GM12878 (cell line): ENCODE data around the gene PAIP1. TPM values are rescaled to one million over a fixed set of nuclear protein-coding genes. Genes with fewer than 3 reads are reported as not detected.

ENCODE experiments used
- ATAC-seq: fragments of 200-7000 bp; cut with Tn5 transposase; 3 replicates; pipeline ENCODE4 v1.9.1; 2020; ENCODE audit warnings: mild to moderate bottlenecking, moderate library complexity
- BruUV-seq: library from RNA; stranded (reverse); fragments of 400-500 nt; replicated peaks from 2 replicates; lab custom pipeline; 2021; lab: Mats Ljungman, UMichigan
- CTCF ChIA-PET: fragments of 300-600 bp; sonication (Branson Sonifier 250); formaldehyde crosslinking; extraction: SDS; loops from one replicate; lab custom pipeline; 2021; ENCODE audit warnings: inconsistent platforms; lab: Yijun Ruan, JAX
- POLR2A ChIA-PET: fragments of 350-600 bp; formaldehyde crosslinking; extraction: SDS; loops from one replicate; lab custom pipeline; 2021; ENCODE audit warnings: inconsistent platforms; lab: Charles Lee
- RAD21 ChIA-PET: fragments of 300-600 bp; sonication (Branson Sonifier 250); formaldehyde crosslinking; loops from one replicate; lab custom pipeline; 2023; ENCODE audit warnings: antibody characterized with exemption; ENCODE audit not compliant: unreplicated experiment; lab: Charles Lee
- SMC1A ChIA-PET: fragments of 300-600 bp; sonication (Branson Sonifier 250); formaldehyde crosslinking; loops from one replicate; lab custom pipeline; 2023; ENCODE audit not compliant: unreplicated experiment, uncharacterized antibody; lab: Charles Lee
- DNase-seq: peaks from one replicate; pipeline ENCODE4 v3.0.0-alpha.2; 2011; ENCODE audit warnings: low read depth, low spot score
- FAIRE-seq: peaks from 3 replicates; lab custom pipeline; 2011; peaks lifted over from hg19 to GRCh38; lab: Jason Lieb, UNC
- H2AFZ ChIP-seq: 2 replicates; pipeline ENCODE4 v1.6.0; 2011; ENCODE audit warnings: low read depth, low read length, control low read depth; ENCODE audit not compliant: control insufficient read depth
- H3K27ac ChIP-seq: 2 replicates; pipeline ENCODE4 v1.5.1; 2011; ENCODE audit warnings: control low read depth; ENCODE audit not compliant: control insufficient read depth, insufficient read depth
- H3K27me3 ChIP-seq, 2 experiments: replicated peaks in 1 of 2; 2 replicates each; pipeline versions ENCODE4 v1.6.0 to v1.6.1; 2011; ENCODE audit warnings: low read length in 1 of 2; ENCODE audit not compliant: control insufficient read depth in 2 of 2, insufficient read depth in 2 of 2
- H3K36me3 ChIP-seq, 2 experiments: 2 replicates each; pipeline ENCODE4 v1.5.1; 2011; ENCODE audit warnings: low read length in 1 of 2; ENCODE audit not compliant: control insufficient read depth in 2 of 2, insufficient read depth in 2 of 2
- H3K4me1 ChIP-seq: 2 replicates; pipeline ENCODE4 v1.6.1; 2011; ENCODE audit warnings: mild to moderate bottlenecking, low read length, moderate library complexity, mixed read lengths; ENCODE audit not compliant: control insufficient read depth, insufficient read depth
- H3K4me2 ChIP-seq: 2 replicates; pipeline ENCODE4 v1.6.0; 2011; ENCODE audit warnings: control low read depth; ENCODE audit not compliant: control insufficient read depth, insufficient read depth
- H3K4me3 ChIP-seq: fragments of 200-600 bp; sonication (generic); 2 replicates; pipeline ENCODE4 v1.5.1; 2016
- H3K79me2 ChIP-seq: 2 replicates; pipeline ENCODE4 v1.6.0; 2011; ENCODE audit warnings: low read length; ENCODE audit not compliant: control insufficient read depth, insufficient read depth
- H3K9ac ChIP-seq: 2 replicates; pipeline ENCODE4 v1.8.0; 2011; ENCODE audit warnings: low read length, control low read depth, mixed read lengths; ENCODE audit not compliant: control insufficient read depth, insufficient read depth
- H3K9me3 ChIP-seq: replicated peaks from 3 replicates; pipeline ENCODE4 v1.5.1; 2011; ENCODE audit warnings: mild to moderate bottlenecking, low read length; ENCODE audit not compliant: control insufficient read depth, insufficient read depth
- H4K20me1 ChIP-seq: 2 replicates; pipeline ENCODE4 v1.6.0; 2011; ENCODE audit not compliant: control insufficient read depth, insufficient read depth
- CHD2 ChIP-seq: IDR thresholded peaks from 2 replicates; pipeline ENCODE4 v1.6.1; 2011; ENCODE audit warnings: low read depth, low read length, improper control_type of control experiment, borderline replicate concordance
- EGR1 ChIP-seq, 2 experiments: IDR thresholded peaks; 1 replicate in 1 of 2; 2 replicates in 1 of 2; pipeline ENCODE4 v1.6.1; 2011 to 2012; ENCODE audit warnings: low read depth in 2 of 2, low read length in 2 of 2, borderline replicate concordance in 1 of 2, mild to moderate bottlenecking in 1 of 2, moderate library complexity in 1 of 2
- HDAC2 ChIP-seq: fragments of 200-600 bp; sonication (generic); IDR thresholded peaks from 2 replicates; pipeline ENCODE4 v1.6.1; 2017
- MEF2A ChIP-seq: IDR thresholded peaks from 2 replicates; pipeline ENCODE4 v1.6.1; 2011; ENCODE audit warnings: low read depth, mild to moderate bottlenecking, low read length, moderate library complexity; ENCODE audit not compliant: insufficient read depth
- MTA2 ChIP-seq: fragments of 450-650 bp; IDR thresholded peaks from 2 replicates; pipeline ENCODE4 v1.6.1; 2016; ENCODE audit warnings: low read depth, mild to moderate bottlenecking, moderate library complexity
- MYB ChIP-seq: fragments of 150-350 bp; IDR thresholded peaks from 2 replicates; pipeline ENCODE4 v1.6.1; 2014; ENCODE audit warnings: mild to moderate bottlenecking, low read depth, low read length, borderline replicate concordance
- NR2C1 ChIP-seq: fragments of 450-650 bp; IDR thresholded peaks from 2 replicates; pipeline ENCODE4 v1.6.1; 2017; ENCODE audit warnings: antibody characterized with exemption, mild to moderate bottlenecking, moderate library complexity
- SMAD5 ChIP-seq: IDR thresholded peaks from 2 replicates; pipeline ENCODE4 v1.6.1; 2016; ENCODE audit warnings: antibody characterized with exemption, low read depth
- ZNF207 ChIP-seq: fragments of 450-650 bp; IDR thresholded peaks from 2 replicates; pipeline ENCODE4 v1.6.1; 2014; ENCODE audit warnings: antibody characterized with exemption, mild to moderate bottlenecking, borderline replicate concordance
- WGBS: methylation state at CpG from one replicate; pipeline ENCODE4 v1.1.6; 2016; ENCODE audit warnings: low lambda C conversion rate; ENCODE audit not compliant: insufficient replicate concordance, insufficient coverage; ENCODE audit errors: missing lambda C conversion rate; 5-methylcytosine and 5-hydroxymethylcytosine counted together
- in situ Hi-C: fragments of 300-500 bp; cut with MboI; formaldehyde crosslinking; loops from 9 replicates; pipeline ENCODE4 v1.14.3; 2018; ENCODE audit warnings: mixed read lengths
- intact Hi-C: fragments of 100-400 bp; cut with micrococcal nuclease; formaldehyde crosslinking; loops from one replicate; pipeline ENCODE4 v1.14.2; 2022; ENCODE audit not compliant: unreplicated experiment
- polyA plus RNA-seq, 11 experiments: library from polyadenylated mRNA; depleted of rRNA in 4 of 11; unstranded in 6 of 11; stranded (reverse) in 5 of 11; fragments of >200 nt; fragmentation: Nextera tagmentation in 4 of 11; fragmentation: Illumina TruSeq in 1 of 11; extraction: Ambion mirVana in 4 of 11; extraction: Trizol in 1 of 11; gene quantifications; 1 replicate in 1 of 11; 2 replicates in 10 of 11; pipeline versions ENCODE4 v1.2.1 to v1.2.3, GENCODE V29; 2011 to 2016; ENCODE audit warnings: inconsistent platforms in 2 of 11, missing spikeins in 2 of 11, low read depth in 1 of 11
- total RNA-seq, 4 experiments: library from RNA; depleted of rRNA in 3 of 4; stranded (reverse); fragments of >200 nt in 3 of 4; fragmentation: Illumina TruSeq in 1 of 4; extraction: Trizol in 1 of 4; gene quantifications; 2 replicates each; pipeline versions ENCODE4 v1.2.1 to v1.2.3, GENCODE V29; 2013 to 2021
- TF ChIP-seq, protein P1 (sequence below): fragments of 450-650 bp; formaldehyde crosslinking; IDR thresholded peaks from 2 replicates; pipeline ENCODE4 v1.4.0; 2020; ENCODE audit warnings: mild to moderate bottlenecking, moderate library complexity
- TF ChIP-seq, protein P2 (sequence below): IDR thresholded peaks from 2 replicates; pipeline ENCODE4 v1.6.1; 2012; ENCODE audit warnings: mild to moderate bottlenecking, low read depth, low read length

PAIP1 gene
- total and polyA plus RNA-seq, 10 of the 15 experiments (the other 5 are each of a cell fraction or from before 2014, with no cell fraction given): 37.4 to 90.9 (median 57.0) TPM

DNA sequence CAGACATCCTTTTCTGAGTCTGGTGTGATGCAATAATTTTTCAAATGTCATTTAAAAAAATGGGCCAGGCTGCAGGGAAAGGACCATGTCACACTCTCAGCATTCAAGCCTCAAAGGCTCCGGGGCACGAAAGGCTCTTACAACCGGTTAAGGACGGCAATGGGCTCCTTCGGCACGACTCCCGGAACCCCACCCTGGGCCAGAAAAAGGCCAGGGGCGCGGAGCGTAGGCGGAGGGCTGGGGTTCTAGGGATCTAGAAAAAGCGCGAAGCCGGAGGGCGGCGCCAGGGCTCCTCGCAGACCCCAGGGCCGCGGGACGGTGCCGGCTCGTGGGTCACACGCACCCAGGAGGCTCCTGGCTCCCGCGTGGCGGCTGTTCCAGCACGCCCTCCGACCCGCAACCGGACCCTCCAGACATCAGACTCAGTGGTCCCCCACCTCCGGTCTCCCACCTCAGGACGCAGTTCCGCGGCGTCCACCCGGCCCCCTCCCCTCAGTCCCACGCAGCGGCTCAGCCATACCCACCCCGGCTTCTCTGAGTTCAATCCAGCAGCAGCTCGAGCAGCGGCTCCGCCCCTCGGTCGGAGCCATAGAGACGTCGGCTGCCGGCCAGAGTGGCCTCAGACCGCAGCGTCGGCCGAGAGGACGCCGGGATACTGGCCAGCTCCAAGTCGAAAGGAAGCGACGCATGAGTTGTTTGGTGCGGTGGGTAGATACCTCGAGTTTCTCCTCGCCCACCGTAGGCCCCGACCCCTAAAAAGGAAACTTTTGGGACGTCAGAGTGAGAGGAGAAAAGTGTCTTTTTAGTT, 73.4 kb downstream of the PAIP1 start, which contains the start of gene TMEM267 (continued):
- TF ChIP-seq, protein P1, sequence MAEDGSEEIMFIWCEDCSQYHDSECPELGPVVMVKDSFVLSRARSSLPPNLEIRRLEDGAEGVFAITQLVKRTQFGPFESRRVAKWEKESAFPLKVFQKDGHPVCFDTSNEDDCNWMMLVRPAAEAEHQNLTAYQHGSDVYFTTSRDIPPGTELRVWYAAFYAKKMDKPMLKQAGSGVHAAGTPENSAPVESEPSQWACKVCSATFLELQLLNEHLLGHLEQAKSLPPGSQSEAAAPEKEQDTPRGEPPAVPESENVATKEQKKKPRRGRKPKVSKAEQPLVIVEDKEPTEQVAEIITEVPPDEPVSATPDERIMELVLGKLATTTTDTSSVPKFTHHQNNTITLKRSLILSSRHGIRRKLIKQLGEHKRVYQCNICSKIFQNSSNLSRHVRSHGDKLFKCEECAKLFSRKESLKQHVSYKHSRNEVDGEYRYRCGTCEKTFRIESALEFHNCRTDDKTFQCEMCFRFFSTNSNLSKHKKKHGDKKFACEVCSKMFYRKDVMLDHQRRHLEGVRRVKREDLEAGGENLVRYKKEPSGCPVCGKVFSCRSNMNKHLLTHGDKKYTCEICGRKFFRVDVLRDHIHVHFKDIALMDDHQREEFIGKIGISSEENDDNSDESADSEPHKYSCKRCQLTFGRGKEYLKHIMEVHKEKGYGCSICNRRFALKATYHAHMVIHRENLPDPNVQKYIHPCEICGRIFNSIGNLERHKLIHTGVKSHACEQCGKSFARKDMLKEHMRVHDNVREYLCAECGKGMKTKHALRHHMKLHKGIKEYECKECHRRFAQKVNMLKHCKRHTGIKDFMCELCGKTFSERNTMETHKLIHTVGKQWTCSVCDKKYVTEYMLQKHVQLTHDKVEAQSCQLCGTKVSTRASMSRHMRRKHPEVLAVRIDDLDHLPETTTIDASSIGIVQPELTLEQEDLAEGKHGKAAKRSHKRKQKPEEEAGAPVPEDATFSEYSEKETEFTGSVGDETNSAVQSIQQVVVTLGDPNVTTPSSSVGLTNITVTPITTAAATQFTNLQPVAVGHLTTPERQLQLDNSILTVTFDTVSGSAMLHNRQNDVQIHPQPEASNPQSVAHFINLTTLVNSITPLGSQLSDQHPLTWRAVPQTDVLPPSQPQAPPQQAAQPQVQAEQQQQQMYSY (CRISPR knock-in tag): no peak
- TF ChIP-seq EGR1 (IDR thresholded peaks at IDR 0.05; ENCODE audit: borderline replicate concordance in 1 of 2, low read depth in 2 of 2, low read length in 2 of 2): peak in 1 of 2 experiments; percentile 84; a peak in 2 of 3 replicates

DNA sequence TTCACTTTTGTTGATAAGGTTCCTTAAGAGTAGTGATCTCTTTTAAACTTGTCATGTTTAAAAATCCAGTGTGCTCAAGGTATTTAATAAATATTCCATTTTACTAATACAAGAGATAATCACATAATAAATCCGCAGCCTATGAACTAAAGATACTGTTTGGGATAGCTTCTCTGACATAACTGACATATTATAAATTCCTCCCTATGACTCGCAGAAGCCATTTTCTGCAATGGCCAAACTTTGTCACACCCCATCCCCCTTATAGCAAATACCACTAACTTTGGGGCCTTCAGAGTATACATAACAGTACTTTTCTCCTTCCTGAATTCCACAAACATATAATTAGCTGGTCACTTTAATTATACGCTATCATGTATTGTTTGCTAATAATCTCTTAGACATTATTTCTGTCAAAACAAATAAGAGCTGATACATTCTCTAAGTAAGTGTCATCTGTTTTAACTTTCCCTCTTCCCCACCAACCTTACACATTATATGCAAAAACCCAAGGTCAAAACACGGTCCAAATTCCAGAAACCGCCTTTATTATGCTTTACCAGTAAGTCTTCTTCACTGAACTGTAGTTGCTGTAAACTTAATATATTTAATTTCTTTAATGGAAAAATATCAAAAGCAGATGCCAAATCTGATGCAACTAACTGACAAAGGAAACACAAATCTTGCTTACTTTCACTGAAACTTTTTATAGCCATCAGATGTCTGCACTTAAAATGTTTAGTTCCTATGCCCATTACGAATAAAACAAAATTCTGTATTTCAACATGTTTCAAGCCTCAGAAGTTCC, 74.2 kb downstream of the PAIP1 start:
- peak overlapping the region; percentile 100 for H3K27ac ChIP-seq
- TSS peak; percentile 65 for BruUV-seq
- POLR2A ChIA-PET: interaction anchor here (1.9 kb wide), 1 partner anchor 120 kb away, joined by 15 read pairs; the partner anchor contains the start of gene NNT
- H3K36me3 ChIP-seq: 0 out of 4 replicates have a peak, but pooled peaks cover 0 to 3% of the 10 kb centered on the region in 2 experiments
- peaks cover 21% of the 10 kb centered on the region for H3K79me2 ChIP-seq
- H4K20me1 ChIP-seq: no peaks in the 10 kb centered on the region
- ATAC-seq: no peak
- DNase-seq: no peak
- H3K4me1 ChIP-seq: peaks cover 3% of the 10 kb centered on the region
- H3K4me2 ChIP-seq: peak overlapping the region; percentile 67
- no peaks in the 10 kb centered on the region for H3K9me3 ChIP-seq
- SMC1A ChIA-PET: interaction anchor here (1.1 to 1.8 kb wide), 2 partner anchors 61 to 120 kb away, joined by 4 to 7 read pairs; partner anchors contain the start of gene NNT
- H2AFZ ChIP-seq: peak overlapping the region; percentile 83
- RAD21 ChIA-PET: interaction anchor here (2.3 kb wide), 1 partner anchor 93 kb away, joined by 13 read pairs; no protein-coding TSS in a partner anchor
- FAIRE-seq: no peak
- H3K9ac ChIP-seq: peak overlapping the region; percentile 99
- in situ Hi-C loops (no loop called here), intact Hi-C loops (loop anchor here (2.0 to 10.0 kb wide), 6 partner anchors 86 to 490 kb away; partner anchors contain the start of genes HMGCS1, NNT and ZNF131)
- no peaks in the 10 kb centered on the region for H3K27me3 ChIP-seq
- H3K4me3 ChIP-seq: peak overlapping the region; percentile 80
- CTCF ChIA-PET: interaction anchor here (4.1 kb wide), 1 partner anchor 170 kb away, joined by 20 read pairs; the partner anchor contains the start of gene HMGCS1
- WGBS: 24% methylated on average over 6 of the region's 6 CpGs
- no peak for TF ChIP-seq MTA2
- no peak for TF ChIP-seq SMAD5
- TF ChIP-seq MEF2A: no peak
- TF ChIP-seq ZNF207: no peak
- TF ChIP-seq NR2C1: no peak
- no peak for TF ChIP-seq CHD2
- TF ChIP-seq HDAC2: no peak
- no peak for TF ChIP-seq MYB
- TF ChIP-seq, protein P2, sequence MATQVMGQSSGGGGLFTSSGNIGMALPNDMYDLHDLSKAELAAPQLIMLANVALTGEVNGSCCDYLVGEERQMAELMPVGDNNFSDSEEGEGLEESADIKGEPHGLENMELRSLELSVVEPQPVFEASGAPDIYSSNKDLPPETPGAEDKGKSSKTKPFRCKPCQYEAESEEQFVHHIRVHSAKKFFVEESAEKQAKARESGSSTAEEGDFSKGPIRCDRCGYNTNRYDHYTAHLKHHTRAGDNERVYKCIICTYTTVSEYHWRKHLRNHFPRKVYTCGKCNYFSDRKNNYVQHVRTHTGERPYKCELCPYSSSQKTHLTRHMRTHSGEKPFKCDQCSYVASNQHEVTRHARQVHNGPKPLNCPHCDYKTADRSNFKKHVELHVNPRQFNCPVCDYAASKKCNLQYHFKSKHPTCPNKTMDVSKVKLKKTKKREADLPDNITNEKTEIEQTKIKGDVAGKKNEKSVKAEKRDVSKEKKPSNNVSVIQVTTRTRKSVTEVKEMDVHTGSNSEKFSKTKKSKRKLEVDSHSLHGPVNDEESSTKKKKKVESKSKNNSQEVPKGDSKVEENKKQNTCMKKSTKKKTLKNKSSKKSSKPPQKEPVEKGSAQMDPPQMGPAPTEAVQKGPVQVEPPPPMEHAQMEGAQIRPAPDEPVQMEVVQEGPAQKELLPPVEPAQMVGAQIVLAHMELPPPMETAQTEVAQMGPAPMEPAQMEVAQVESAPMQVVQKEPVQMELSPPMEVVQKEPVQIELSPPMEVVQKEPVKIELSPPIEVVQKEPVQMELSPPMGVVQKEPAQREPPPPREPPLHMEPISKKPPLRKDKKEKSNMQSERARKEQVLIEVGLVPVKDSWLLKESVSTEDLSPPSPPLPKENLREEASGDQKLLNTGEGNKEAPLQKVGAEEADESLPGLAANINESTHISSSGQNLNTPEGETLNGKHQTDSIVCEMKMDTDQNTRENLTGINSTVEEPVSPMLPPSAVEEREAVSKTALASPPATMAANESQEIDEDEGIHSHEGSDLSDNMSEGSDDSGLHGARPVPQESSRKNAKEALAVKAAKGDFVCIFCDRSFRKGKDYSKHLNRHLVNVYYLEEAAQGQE: no peak
